Common myeloid progenitor, CD34-positive (primary cell): Measurements from ENCODE around the gene ATOH8.

Experiments used
- CTCF ChIA-PET: fragments of 350-600 bp; sonication (Branson Sonifier 250); formaldehyde crosslinking; loops from one replicate; lab custom pipeline; 2021; ENCODE audit warnings: antibody characterized with exemption; lab: Charles Lee
- POLR2A ChIA-PET: fragments of 350-600 bp; sonication (Branson Sonifier 250); formaldehyde crosslinking; loops from one replicate; lab custom pipeline; 2021; ENCODE audit warnings: antibody characterized with exemption; lab: Charles Lee
- DNase-seq, 3 donors: peaks; one replicate each; pipeline versions ENCODE4 v3.0.0 to v3.0.0-alpha.2; 2013
- H3K27ac ChIP-seq, 2 experiments: 1 replicate in 1 of 2; 2 replicates in 1 of 2; pipeline ENCODE4 v1.7.0; 2013; ENCODE audit warnings: inconsistent platforms in 2 of 2, low read length in 2 of 2, mild to moderate bottlenecking in 2 of 2, low read depth in 1 of 2, moderate library complexity in 1 of 2; ENCODE audit not compliant: severe bottlenecking in 2 of 2, insufficient read depth in 1 of 2, poor library complexity in 1 of 2
- H3K27me3 ChIP-seq, 5 experiments: replicated peaks in 2 of 5; 1 replicate in 3 of 5; 2 replicates in 2 of 5; pipeline versions ENCODE4 v1.6.1 to v1.7.0; 2013; ENCODE audit warnings: low read length in 4 of 5, mild to moderate bottlenecking in 2 of 5, moderate library complexity in 2 of 5, inconsistent platforms in 1 of 5; ENCODE audit not compliant: insufficient read depth in 5 of 5, control insufficient read depth in 4 of 5
- H3K36me3 ChIP-seq, 4 experiments: 1 replicate in 2 of 4; 2 replicates in 2 of 4; pipeline versions ENCODE4 v1.6.1 to v1.7.0; 2013; ENCODE audit warnings: low read length in 3 of 4, control low read depth in 1 of 4, mild to moderate bottlenecking in 1 of 4; ENCODE audit not compliant: control insufficient read depth in 4 of 4, insufficient read depth in 4 of 4
- H3K4me1 ChIP-seq, 4 experiments: 1 replicate in 3 of 4; 2 replicates in 1 of 4; pipeline versions ENCODE4 v1.6.1 to v1.7.1; 2013; ENCODE audit warnings: low read length in 3 of 4, mild to moderate bottlenecking in 3 of 4, control low read depth in 1 of 4, inconsistent platforms in 1 of 4, moderate library complexity in 1 of 4; ENCODE audit not compliant: control insufficient read depth in 4 of 4, insufficient read depth in 4 of 4; ENCODE audit errors: control extremely low read depth in 1 of 4
- H3K4me3 ChIP-seq, 7 experiments: 1 replicate in 4 of 7; 2 replicates in 3 of 7; pipeline versions ENCODE4 v1.5.1 to v1.7.0; 2013; ENCODE audit warnings: mild to moderate bottlenecking in 7 of 7, low read length in 6 of 7, moderate library complexity in 6 of 7, inconsistent platforms in 2 of 7, low read depth in 2 of 7, control low read depth in 1 of 7; ENCODE audit not compliant: insufficient read depth in 4 of 7, control insufficient read depth in 1 of 7; ENCODE audit errors: extremely low read depth in 1 of 7
- H3K9me3 ChIP-seq, 5 experiments: 1 replicate in 4 of 5; 2 replicates in 1 of 5; pipeline versions ENCODE4 v1.6.1 to v1.7.1; 2013; ENCODE audit warnings: low read length in 4 of 5, mild to moderate bottlenecking in 2 of 5, inconsistent platforms in 1 of 5, low read depth in 1 of 5, moderate library complexity in 1 of 5; ENCODE audit not compliant: control insufficient read depth in 4 of 5, insufficient read depth in 2 of 5; ENCODE audit errors: control extremely low read depth in 1 of 5
- WGBS: methylation state at CpG from one replicate; pipeline ENCODE4 v1.1.5; 2013; ENCODE audit not compliant: insufficient coverage; 5-methylcytosine and 5-hydroxymethylcytosine counted together

The ATOH8 gene

GRCh38 chr2:85787282-85787980 is 33.6 kb downstream of the ATOH8 start:
- Histone ChIP-seq H3K4me1 (peaks cover 0 to 39% (median 32%) of the 10 kb centered on the region in 4 experiments), H3K36me3 (no peaks in the 10 kb centered on the region), H3K9me3 (no peaks in the 10 kb centered on the region), H3K27ac (no peak overlapping the region), H3K27me3 (peaks cover 0 to 4% (median 0%) of the 10 kb centered on the region in 5 experiments), H3K4me3 (no peak overlapping the region)
- POLR2A ChIA-PET, result no interaction called here
- no peak for DNase-seq
- 85% methylated on average over 6 of the region's 8 CpGs for WGBS
- CTCF ChIA-PET, result interaction anchor here (1.1 to 4.5 kb wide), 4 partner anchors 16 to 36 kb away, joined by 3 to 32 read pairs (median 14); no protein-coding TSS in a partner anchor

GRCh38 chr2:85787981-85788340 is 34.2 kb downstream of the ATOH8 start:
- Histone ChIP-seq H3K9me3 (no peaks in the 10 kb centered on the region), H3K27ac (no peak overlapping the region), H3K4me3 (no peak overlapping the region), H3K36me3 (no peaks in the 10 kb centered on the region), H3K27me3 (peaks cover 0 to 4% (median 0%) of the 10 kb centered on the region in 5 experiments), H3K4me1 (peaks cover 0 to 39% (median 32%) of the 10 kb centered on the region in 4 experiments)
- POLR2A ChIA-PET, result no interaction called here
- 83% methylated on average over 2 of the region's 6 CpGs for WGBS
- DNase-seq, result no peak
- CTCF ChIA-PET, result interaction anchor here (4.5 kb wide), 1 partner anchor 37 kb away, joined by 32 read pairs; no protein-coding TSS in a partner anchor

GRCh38 chr2:85788603-85789002 is 34.8 kb downstream of the ATOH8 start:
- POLR2A ChIA-PET, result no interaction called here
- no peak for DNase-seq
- Histone ChIP-seq H3K27me3 (peaks cover 0 to 4% (median 0%) of the 10 kb centered on the region in 5 experiments), H3K27ac (no peak overlapping the region), H3K9me3 (no peaks in the 10 kb centered on the region), H3K4me1 (peaks cover 0 to 39% (median 32%) of the 10 kb centered on the region in 4 experiments), H3K4me3 (no peak overlapping the region), H3K36me3 (no peaks in the 10 kb centered on the region)
- CTCF ChIA-PET, result interaction anchor here (1.0 to 2.7 kb wide), 6 partner anchors 13 to 37 kb away, joined by 3 to 19 read pairs (median 5); partner anchors contain the start of gene ATOH8
- 100% methylated on average over 3 of the region's 3 CpGs for WGBS

GRCh38 chr2:85789271-85789670 is 35.5 kb downstream of the ATOH8 start:
- ChIA-PET POLR2A (no interaction called here), CTCF (interaction anchor here (1.0 to 2.7 kb wide), 7 partner anchors 14 to 38 kb away, joined by 3 to 19 read pairs (median 4); partner anchors contain the start of gene ATOH8)
- peaks cover 0 to 39% (median 31%) of the 10 kb centered on the region in 4 experiments for H3K4me1 ChIP-seq

GRCh38 chr2:85790032-85790431 is 36.2 kb downstream of the ATOH8 start:
- Histone ChIP-seq H3K27ac (no peak overlapping the region), H3K27me3 (peaks cover 0 to 4% (median 0%) of the 10 kb centered on the region in 5 experiments), H3K9me3 (no peaks in the 10 kb centered on the region), H3K4me1 (peaks cover 0 to 35% (median 25%) of the 10 kb centered on the region in 4 experiments), H3K4me3 (no peak overlapping the region), H3K36me3 (no peaks in the 10 kb centered on the region)
- CTCF ChIA-PET, result interaction anchor here (0.8 to 3.6 kb wide), 8 partner anchors 12 to 110 kb away, joined by 3 to 19 read pairs (median 6); no protein-coding TSS in a partner anchor
- 65% methylated on average over 4 of the region's 4 CpGs for WGBS
- POLR2A ChIA-PET, result interaction anchor here (1.0 kb wide), 1 partner anchor 316 kb away, joined by 4 read pairs; the partner anchor contains the start of genes POLR1A and PTCD3
- no peak for DNase-seq

More at GRCh38 chr2:85789271-85789670, 35.5 kb downstream of the ATOH8 start:
- H3K27ac ChIP-seq, result no peak overlapping the region
- peaks cover 0 to 4% (median 0%) of the 10 kb centered on the region in 5 experiments for H3K27me3 ChIP-seq
- no peak overlapping the region for H3K4me3 ChIP-seq
- no peaks in the 10 kb centered on the region for H3K9me3 ChIP-seq
- no peaks in the 10 kb centered on the region for H3K36me3 ChIP-seq
- WGBS, result 100% methylated on average over 4 of the region's 5 CpGs
- DNase-seq, result no peak

GRCh38 chr2:85790499-85791188 is 36.9 kb downstream of the ATOH8 start:
- Histone ChIP-seq H3K4me3 (no peak overlapping the region), H3K4me1 (peaks cover 0 to 28% (median 19%) of the 10 kb centered on the region in 4 experiments), H3K9me3 (no peaks in the 10 kb centered on the region), H3K27ac (no peak overlapping the region), H3K27me3 (peaks cover 0 to 4% (median 0%) of the 10 kb centered on the region in 5 experiments), H3K36me3 (no peaks in the 10 kb centered on the region)
- 62% methylated on average over 12 of the region's 12 CpGs for WGBS
- CTCF ChIA-PET, result interaction anchor here (0.8 to 3.6 kb wide), 7 partner anchors 12 to 110 kb away, joined by 3 to 19 read pairs (median 7); no protein-coding TSS in a partner anchor
- POLR2A ChIA-PET, result interaction anchor here (1.0 kb wide), 1 partner anchor 315 kb away, joined by 4 read pairs; the partner anchor contains the start of genes POLR1A and PTCD3
- peak; percentile 27 to 72 (median 70) for DNase-seq
